HG03521 (cell line): ENCODE results near the gene ATP2A2.

Experiments
- ATAC-seq: cut with Tn5 transposase; IDR thresholded peaks from one replicate; pipeline ENCODE4 v1.9.1; 2021; ENCODE audit warnings: mild to moderate bottlenecking, moderate library complexity; ENCODE audit not compliant: unreplicated experiment

ATP2A2 gene

GRCh38 chr12:110289044-110289710, 8.1 kb downstream of the ATP2A2 start:
- ATAC-seq, result no peak

- no peak for ATAC-seq
These were observed 8.6 kb downstream of the ATP2A2 start for GRCh38 chr12:110289711-110290078.

- no peak for ATAC-seq
These were observed 20.2 kb downstream of the ATP2A2 start for GRCh38 chr12:110301065-110301806.

- no peak for ATAC-seq
These were observed 23.1 kb downstream of the ATP2A2 start for GRCh38 chr12:110304061-110304551.

GRCh38 chr12:110307372-110307771, 26.3 kb downstream of the ATP2A2 start:
- ATAC-seq, result no peak

GRCh38 chr12:110310763-110311162, 29.7 kb downstream of the ATP2A2 start:
- ATAC-seq, result no peak

GRCh38 chr12:110311903-110312302, 30.9 kb downstream of the ATP2A2 start:
- ATAC-seq, result no peak

- ATAC-seq, result no peak
These were observed 31.7 kb downstream of the ATP2A2 start for GRCh38 chr12:110312581-110313360.

GRCh38 chr12:110314308-110314707, 33.3 kb downstream of the ATP2A2 start:
- no peak for ATAC-seq

- ATAC-seq, result no peak
These were observed 35.8 kb downstream of the ATP2A2 start for GRCh38 chr12:110316861-110317260.

- no peak for ATAC-seq
These were observed 36.9 kb downstream of the ATP2A2 start for GRCh38 chr12:110317911-110318310.

- no peak for ATAC-seq
These were observed 39.5 kb downstream of the ATP2A2 start for GRCh38 chr12:110320550-110320949.

GRCh38 chr12:110329710-110330109, 48.7 kb downstream of the ATP2A2 start:
- no peak for ATAC-seq

GRCh38 chr12:110330124-110330523, 49.1 kb downstream of the ATP2A2 start:
- ATAC-seq, result no peak

- no peak for ATAC-seq
These were observed 49.5 kb downstream of the ATP2A2 start for GRCh38 chr12:110330544-110330943.

- no peak for ATAC-seq
These were observed 52.2 kb downstream of the ATP2A2 start for GRCh38 chr12:110333201-110333600.

GRCh38 chr12:110335481-110336045, 54.5 kb downstream of the ATP2A2 start:
- ATAC-seq, result no peak

GRCh38 chr12:110337912-110338710, 57.1 kb downstream of the ATP2A2 start:
- no peak for ATAC-seq

GRCh38 chr12:110338754-110339153, 57.7 kb downstream of the ATP2A2 start:
- ATAC-seq, result no peak

- no peak for ATAC-seq
These were observed 58.3 kb downstream of the ATP2A2 start for GRCh38 chr12:110339184-110339952.
